WI38 (cell line): ENCODE results near the gene NRIP1.

Source experiments
- H3K4me3 ChIP-seq: 2 replicates; pipeline ENCODE4 v1.5.1; 2011; ENCODE audit warnings: low read depth, mild to moderate bottlenecking, control low read depth, low read length
- CTCF ChIP-seq: IDR thresholded peaks from 2 replicates; pipeline ENCODE4 v1.5.1; 2012; ENCODE audit warnings: low read depth, mild to moderate bottlenecking, control low read depth, low read length

Gene NRIP1

GRCh38 chr21:15061279-15061678 lies 3.5 kb downstream of the NRIP1 start:
- peak overlapping the region; percentile 21; the same call in 1 of the 2 replicates for H3K4me3 ChIP-seq

GRCh38 chr21:15060543-15061175 lies 4.1 kb downstream of the NRIP1 start:
- TF ChIP-seq CTCF = no peak
- H3K4me3 ChIP-seq = peak overlapping the region; percentile 21; the same call in 1 of the 2 replicates

More at GRCh38 chr21:15061279-15061678, 3.5 kb downstream of the NRIP1 start:
- no peak for TF ChIP-seq CTCF

- H3K4me3 ChIP-seq = peak overlapping the region; percentile 53
- no peak for TF ChIP-seq CTCF
These were observed 5.4 kb downstream of the NRIP1 start for GRCh38 chr21:15059397-15059796.

- no peak for TF ChIP-seq CTCF
- H3K4me3 ChIP-seq = peak overlapping the region; percentile 53
These were observed 5.9 kb downstream of the NRIP1 start for GRCh38 chr21:15058854-15059263.

- H3K4me3 ChIP-seq = no peak overlapping the region
- TF ChIP-seq CTCF = no peak
These were observed 7.5 kb downstream of the NRIP1 start for GRCh38 chr21:15057285-15057684.

GRCh38 chr21:15054606-15055239 lies 10.1 kb downstream of the NRIP1 start:
- TF ChIP-seq CTCF = no peak
- no peak overlapping the region for H3K4me3 ChIP-seq

GRCh38 chr21:15054089-15054488 lies 10.7 kb downstream of the NRIP1 start:
- no peak overlapping the region for H3K4me3 ChIP-seq

More at GRCh38 chr21:15054089-15054488, 10.7 kb downstream of the NRIP1 start:
- TF ChIP-seq CTCF = no peak
